ENCODE results near the gene MLPH. TPM values are rescaled to one million over a fixed set of nuclear protein-coding genes. Genes with fewer than 3 reads are reported as not detected.

The MLPH gene
- total RNA-seq, 4 donors from 2014 or later, result 5.3 to 8.7 (median 7.8) TPM

GRCh38 chr2:237569041-237569440, 82.0 kb downstream of the MLPH start:
- no peaks in the 10 kb centered on the region for H3K9me3 ChIP-seq
- H3K27me3 ChIP-seq, result peaks cover 0 to 12% (median 0%) of the 10 kb centered on the region in 4 donors
- no peak overlapping the region for H3K4me3 ChIP-seq
- H3K27ac ChIP-seq (replicated peaks in 1 of 4), result no peak overlapping the region
- no peak for DNase-seq (ENCODE audit: extremely low spot score)
- H3K4me1 ChIP-seq, result peaks cover 9 to 15% (median 14%) of the 10 kb centered on the region in 4 donors
- intact Hi-C loops (cut with DNase I), result no loop called here
- no peaks in the 10 kb centered on the region for H3K36me3 ChIP-seq
- 93% methylated on average over 5 of the region's 5 CpGs for WGBS
- TF ChIP-seq POLR2A (IDR thresholded peaks at IDR 0.05; ENCODE audit: low read depth) (no peak), POLR2AphosphoS5 (IDR thresholded peaks at IDR 0.05) (no peak), EP300 (IDR thresholded peaks at IDR 0.05) (no peak), CTCF (IDR thresholded peaks at IDR 0.05) (no peak)

GRCh38 chr2:237569896-237570295, 82.8 kb downstream of the MLPH start:
- intact Hi-C loops (cut with DNase I), result loop anchor here (10.0 kb wide), 3 partner anchors 155 to 475 kb away; partner anchors contain the start of gene COL6A3
- no peak overlapping the region for H3K4me3 ChIP-seq
- H3K9me3 ChIP-seq, result no peaks in the 10 kb centered on the region
- H3K27ac ChIP-seq (replicated peaks in 1 of 4), result no peak overlapping the region
- DNase-seq (ENCODE audit: extremely low spot score), result no peak
- H3K4me1 ChIP-seq, result peaks cover 14 to 21% (median 17%) of the 10 kb centered on the region in 4 donors
- no peaks in the 10 kb centered on the region for H3K36me3 ChIP-seq
- 96% methylated on average over 3 of the region's 3 CpGs for WGBS
- no peak for TF ChIP-seq CTCF (IDR thresholded peaks at IDR 0.05)
- no peak for TF ChIP-seq POLR2AphosphoS5 (IDR thresholded peaks at IDR 0.05)
- no peak for TF ChIP-seq EP300 (IDR thresholded peaks at IDR 0.05)
- no peak for TF ChIP-seq POLR2A (IDR thresholded peaks at IDR 0.05; ENCODE audit: low read depth)
- peaks cover 0 to 3% (median 0%) of the 10 kb centered on the region in 4 donors for H3K27me3 ChIP-seq

- intact Hi-C loops (cut with DNase I), result loop anchor here (10.0 kb wide), 3 partner anchors 156 to 476 kb away; partner anchors contain the start of gene COL6A3
- H3K4me3 ChIP-seq, result no peak overlapping the region
- WGBS, result 100% methylated on average over 3 of the region's 9 CpGs
- no peak for DNase-seq (ENCODE audit: extremely low spot score)
- no peaks in the 10 kb centered on the region for H3K27me3 ChIP-seq
- peaks cover 15 to 30% (median 25%) of the 10 kb centered on the region in 4 donors for H3K4me1 ChIP-seq
- no peaks in the 10 kb centered on the region for H3K36me3 ChIP-seq
- no peak for TF ChIP-seq CTCF (IDR thresholded peaks at IDR 0.05)
- TF ChIP-seq EP300 (IDR thresholded peaks at IDR 0.05), result no peak
- TF ChIP-seq POLR2A (IDR thresholded peaks at IDR 0.05; ENCODE audit: low read depth), result no peak
- no peak for TF ChIP-seq POLR2AphosphoS5 (IDR thresholded peaks at IDR 0.05)
- H3K9me3 ChIP-seq, result no peaks in the 10 kb centered on the region
- H3K27ac ChIP-seq (replicated peaks in 1 of 4), result no peak overlapping the region
These were observed 83.8 kb downstream of the MLPH start for GRCh38 chr2:237570776-237571335.

GRCh38 chr2:237571551-237571950, 84.5 kb downstream of the MLPH start:
- no peak for TF ChIP-seq POLR2AphosphoS5 (IDR thresholded peaks at IDR 0.05)
- TF ChIP-seq EP300 (IDR thresholded peaks at IDR 0.05), result no peak
- TF ChIP-seq CTCF (IDR thresholded peaks at IDR 0.05), result no peak
- no peak for TF ChIP-seq POLR2A (IDR thresholded peaks at IDR 0.05; ENCODE audit: low read depth)
- DNase-seq (ENCODE audit: extremely low spot score), result no peak
- 86% methylated on average over 7 of the region's 7 CpGs for WGBS
- H3K9me3 ChIP-seq, result no peaks in the 10 kb centered on the region
- H3K27me3 ChIP-seq, result no peaks in the 10 kb centered on the region
- H3K4me1 ChIP-seq, result peaks cover 15 to 30% (median 26%) of the 10 kb centered on the region in 4 donors
- intact Hi-C loops (cut with DNase I), result loop anchor here (10.0 kb wide), 3 partner anchors 157 to 477 kb away; partner anchors contain the start of gene COL6A3
- no peak overlapping the region for H3K27ac ChIP-seq (replicated peaks in 1 of 4)
- H3K4me3 ChIP-seq, result no peak overlapping the region
- no peaks in the 10 kb centered on the region for H3K36me3 ChIP-seq
